Measurements from ENCODE around the gene PGAP2.

PGAP2 gene

GRCh38 chr11:3795131-3796001 lies 13.0 kb upstream of the PGAP2 start:
- Histone ChIP-seq H3K4me1 (ENCODE audit: insufficient read depth, low read length) (peaks cover 6% of the 10 kb centered on the region; the same call in 1 of the 2 replicates), H3K4me3 (ENCODE audit: low read length) (peak overlapping the region; percentile 96), H3K27ac (ENCODE audit: low read length) (no peak overlapping the region), H3K27me3 (ENCODE audit: insufficient read depth, low read length) (no peaks in the 10 kb centered on the region), H3K9ac (ENCODE audit: low read depth, low read length) (peak overlapping the region; percentile 93; the same call in 1 of the 2 replicates), H3K9me3 (ENCODE audit: insufficient read depth, low read depth, low read length) (no peaks in the 10 kb centered on the region), H3K36me3 (ENCODE audit: insufficient read depth, low read depth, low read length) (peaks cover 34% of the 10 kb centered on the region)

DNA sequence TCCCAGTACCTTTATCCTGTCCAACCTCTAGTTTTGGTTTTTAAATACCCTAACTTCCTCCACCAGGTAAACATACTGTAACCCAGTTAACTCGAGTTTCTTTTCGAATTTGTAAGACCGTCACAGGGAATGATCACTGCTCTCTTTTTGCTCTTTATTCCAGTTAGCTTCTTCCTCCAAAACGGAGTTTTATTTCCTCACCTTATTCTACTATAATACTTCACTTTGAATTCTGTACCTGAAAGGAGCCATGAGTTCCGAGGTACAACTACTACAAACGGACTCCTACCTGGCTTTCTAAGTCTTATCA lies 12.4 kb upstream of the PGAP2 start:
- peak overlapping the region; percentile 96 for H3K4me3 ChIP-seq (ENCODE audit: low read length)
- H3K27ac ChIP-seq (ENCODE audit: low read length): no peak overlapping the region
- peaks cover 31% of the 10 kb centered on the region for H3K36me3 ChIP-seq (ENCODE audit: insufficient read depth, low read depth, low read length)
- H3K9ac ChIP-seq (ENCODE audit: low read depth, low read length): peak overlapping the region; percentile 93; the same call in 1 of the 2 replicates
- peaks cover 6% of the 10 kb centered on the region; the same call in 1 of the 2 replicates for H3K4me1 ChIP-seq (ENCODE audit: insufficient read depth, low read length)
- H3K27me3 ChIP-seq (ENCODE audit: insufficient read depth, low read length): no peaks in the 10 kb centered on the region
- no peaks in the 10 kb centered on the region for H3K9me3 ChIP-seq (ENCODE audit: insufficient read depth, low read depth, low read length)

GRCh38 chr11:3796346-3796745 lies 12.0 kb upstream of the PGAP2 start:
- Histone ChIP-seq H3K9ac (ENCODE audit: low read depth, low read length) (peak overlapping the region; percentile 93), H3K4me3 (ENCODE audit: low read length) (peak overlapping the region; percentile 96), H3K27ac (ENCODE audit: low read length) (no peak overlapping the region), H3K4me1 (ENCODE audit: insufficient read depth, low read length) (peaks cover 6% of the 10 kb centered on the region; the same call in 1 of the 2 replicates), H3K9me3 (ENCODE audit: insufficient read depth, low read depth, low read length) (no peaks in the 10 kb centered on the region), H3K27me3 (ENCODE audit: insufficient read depth, low read length) (no peaks in the 10 kb centered on the region), H3K36me3 (ENCODE audit: insufficient read depth, low read depth, low read length) (peaks cover 31% of the 10 kb centered on the region)

- Histone ChIP-seq H3K36me3 (ENCODE audit: insufficient read depth, low read depth, low read length) (peaks cover 31% of the 10 kb centered on the region), H3K9ac (ENCODE audit: low read depth, low read length) (peak overlapping the region; percentile 93), H3K27ac (ENCODE audit: low read length) (peak overlapping the region; percentile 18), H3K4me3 (ENCODE audit: low read length) (peak overlapping the region; percentile 96), H3K4me1 (ENCODE audit: insufficient read depth, low read length) (peaks cover 6% of the 10 kb centered on the region; the same call in 1 of the 2 replicates), H3K27me3 (ENCODE audit: insufficient read depth, low read length) (no peaks in the 10 kb centered on the region), H3K9me3 (ENCODE audit: insufficient read depth, low read depth, low read length) (no peaks in the 10 kb centered on the region)
Measured at GRCh38 chr11:3796801-3797328, 11.5 kb upstream of the PGAP2 start.

DNA sequence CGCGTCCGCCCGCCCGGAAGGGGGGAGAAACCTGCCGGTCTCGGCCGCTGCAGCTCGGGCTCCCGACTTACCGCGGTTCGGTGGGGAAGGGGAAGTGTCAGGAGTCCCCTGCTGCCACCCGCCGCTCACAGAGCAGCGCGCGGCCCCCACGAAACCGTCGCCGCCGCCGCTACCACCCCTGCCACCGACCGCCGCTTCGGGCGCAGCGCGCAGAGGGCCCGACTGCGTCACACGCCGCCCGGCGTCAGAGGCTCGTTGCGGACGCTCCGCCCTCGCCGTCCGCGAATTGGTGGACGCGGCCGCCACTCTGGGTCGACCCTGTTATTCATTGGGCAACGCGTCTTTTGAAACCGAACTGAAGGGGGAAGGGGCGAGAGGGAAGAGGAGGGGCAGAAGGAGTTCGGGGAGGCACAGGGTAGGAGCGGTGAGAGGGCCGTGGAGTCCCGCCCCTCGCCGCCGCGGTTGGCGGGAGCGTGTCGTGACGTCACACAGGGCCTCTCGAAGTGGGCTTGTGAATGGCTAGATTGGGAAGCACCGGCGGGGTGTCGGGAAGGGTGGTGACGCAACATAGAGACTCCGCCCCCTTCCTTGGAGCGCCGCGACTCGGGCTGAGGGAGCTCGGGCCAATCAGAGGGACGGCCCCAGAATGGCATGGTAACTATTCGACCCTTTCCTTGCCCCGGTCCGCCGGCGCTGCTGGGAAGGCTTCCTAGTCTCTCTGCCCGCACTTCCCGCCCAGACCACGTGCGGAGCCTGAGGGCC lies 10.8 kb upstream of the PGAP2 start, which contains the start of gene NUP98:
Gene NUP98 (minus strand): TSS at position 226 of the 762 bp plus-strand sequence. CDS start 15,437 bp downstream, outside the sequence.
- peak within 1 kb of the TSS; percentile 70 for H3K27ac ChIP-seq (ENCODE audit: low read length)
- peak within 1 kb of the TSS; percentile 96 for H3K4me3 ChIP-seq (ENCODE audit: low read length)
- peaks cover 24% of the 10 kb centered on the region for H3K36me3 ChIP-seq (ENCODE audit: insufficient read depth, low read depth, low read length)
- H3K27me3 ChIP-seq (ENCODE audit: insufficient read depth, low read length): no peaks in the 10 kb centered on the region
- H3K4me1 ChIP-seq (ENCODE audit: insufficient read depth, low read length): peaks cover 6% of the 10 kb centered on the region; the same call in 1 of the 2 replicates
- no peaks in the 10 kb centered on the region for H3K9me3 ChIP-seq (ENCODE audit: insufficient read depth, low read depth, low read length)
- H3K9ac ChIP-seq (ENCODE audit: low read depth, low read length): peak within 1 kb of the TSS; percentile 93

DNA sequence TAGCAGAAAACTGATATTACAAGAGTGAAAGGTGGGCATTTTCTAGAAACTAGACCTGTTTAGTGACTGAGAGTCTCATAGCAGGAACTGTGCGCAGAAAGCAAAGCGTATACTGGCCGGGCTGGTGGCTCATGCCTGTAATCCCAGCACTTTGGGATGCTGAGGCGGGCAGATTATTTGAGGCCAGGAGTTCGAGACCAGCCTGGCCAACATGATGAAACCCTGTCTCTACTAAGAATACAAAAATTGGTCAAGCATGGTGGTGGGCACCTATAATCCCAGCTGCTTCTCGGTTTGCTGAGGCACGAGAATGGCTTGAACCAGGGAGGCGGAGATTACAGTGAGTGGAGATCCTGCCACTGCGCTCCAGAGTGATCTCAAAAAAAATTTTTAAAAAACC lies 9.2 kb upstream of the PGAP2 start:
- no peak overlapping the region for H3K4me3 ChIP-seq (ENCODE audit: low read length)
- H3K4me1 ChIP-seq (ENCODE audit: insufficient read depth, low read length): peaks cover 6% of the 10 kb centered on the region; the same call in 1 of the 2 replicates
- no peaks in the 10 kb centered on the region for H3K27me3 ChIP-seq (ENCODE audit: insufficient read depth, low read length)
- no peak overlapping the region for H3K9ac ChIP-seq (ENCODE audit: low read depth, low read length)
- H3K9me3 ChIP-seq (ENCODE audit: insufficient read depth, low read depth, low read length): no peaks in the 10 kb centered on the region
- H3K27ac ChIP-seq (ENCODE audit: low read length): no peak overlapping the region
- peaks cover 8% of the 10 kb centered on the region for H3K36me3 ChIP-seq (ENCODE audit: insufficient read depth, low read depth, low read length)

DNA sequence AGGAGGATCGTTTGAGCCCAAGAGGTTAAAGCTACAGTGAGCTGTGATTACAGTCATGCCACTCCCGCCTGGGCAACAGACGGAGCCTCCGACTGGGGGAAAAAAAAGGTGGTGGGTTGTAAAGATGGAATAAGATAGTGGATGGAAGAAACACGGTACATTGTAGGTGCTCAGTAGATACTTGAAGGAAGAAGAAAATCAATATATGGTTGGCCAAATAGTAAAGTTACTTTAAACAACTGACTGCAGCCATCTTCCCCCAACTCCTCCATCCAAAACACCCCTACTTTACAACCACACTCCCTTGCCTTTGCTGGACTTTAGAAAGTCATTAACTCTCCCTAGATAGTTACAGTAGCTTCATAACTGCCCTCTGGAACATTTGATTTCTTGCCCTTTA lies 8.5 kb upstream of the PGAP2 start:
- no peaks in the 10 kb centered on the region for H3K27me3 ChIP-seq (ENCODE audit: insufficient read depth, low read length)
- no peaks in the 10 kb centered on the region for H3K9me3 ChIP-seq (ENCODE audit: insufficient read depth, low read depth, low read length)
- H3K36me3 ChIP-seq (ENCODE audit: insufficient read depth, low read depth, low read length): peaks cover 1% of the 10 kb centered on the region; the same call in 1 of the 2 replicates
- no peak overlapping the region for H3K4me3 ChIP-seq (ENCODE audit: low read length)
- H3K4me1 ChIP-seq (ENCODE audit: insufficient read depth, low read length): peaks cover 6% of the 10 kb centered on the region; the same call in 1 of the 2 replicates
- no peak overlapping the region for H3K9ac ChIP-seq (ENCODE audit: low read depth, low read length)
- H3K27ac ChIP-seq (ENCODE audit: low read length): no peak overlapping the region

DNA sequence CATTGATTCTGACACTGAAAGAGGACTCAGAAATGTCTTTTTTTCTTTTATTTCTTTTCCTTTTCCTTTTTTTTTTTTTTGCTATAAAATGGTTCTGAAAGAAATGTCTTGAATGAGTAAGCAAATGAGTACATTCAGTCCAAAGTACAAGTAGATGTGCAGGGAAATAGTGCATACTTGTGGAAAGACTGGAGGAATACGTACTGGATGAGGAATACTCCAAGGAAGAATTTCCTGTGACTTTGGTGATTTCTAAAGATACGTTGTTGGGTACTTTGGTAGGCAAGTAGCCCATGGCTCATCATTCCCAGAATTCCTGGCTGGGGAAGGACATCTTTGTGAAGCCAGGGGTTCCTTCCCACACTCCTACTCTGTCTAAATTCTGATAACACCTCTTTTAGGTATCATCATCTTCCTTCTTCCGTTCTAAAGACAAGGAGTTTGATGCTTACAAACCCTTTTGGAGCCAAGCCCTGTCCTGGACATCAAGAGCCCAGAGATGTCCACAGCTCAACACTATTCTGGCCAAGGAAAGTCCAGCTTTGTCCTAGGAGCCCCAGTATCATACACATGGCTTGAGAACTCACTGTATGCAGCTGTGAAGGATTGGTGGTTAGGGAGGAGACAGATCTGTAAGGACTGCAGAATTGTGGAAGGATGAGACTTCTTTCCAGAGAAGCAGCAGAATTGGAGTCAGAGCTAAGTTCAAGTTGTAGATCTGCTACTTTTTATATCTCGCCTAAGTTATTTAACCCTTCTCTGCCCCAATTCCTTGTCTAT lies 6.2 kb upstream of the PGAP2 start:
- H3K4me3 ChIP-seq (ENCODE audit: low read length): no peak overlapping the region
- no peaks in the 10 kb centered on the region for H3K9me3 ChIP-seq (ENCODE audit: insufficient read depth, low read depth, low read length)
- H3K27ac ChIP-seq (ENCODE audit: low read length): no peak overlapping the region
- H3K27me3 ChIP-seq (ENCODE audit: insufficient read depth, low read length): no peaks in the 10 kb centered on the region
- H3K9ac ChIP-seq (ENCODE audit: low read depth, low read length): no peak overlapping the region
- H3K36me3 ChIP-seq (ENCODE audit: insufficient read depth, low read depth, low read length): no peaks in the 10 kb centered on the region
- no peaks in the 10 kb centered on the region; the same call in 1 of the 2 replicates for H3K4me1 ChIP-seq (ENCODE audit: insufficient read depth, low read length)

- H3K36me3 ChIP-seq (ENCODE audit: insufficient read depth, low read depth, low read length): no peaks in the 10 kb centered on the region
- H3K27me3 ChIP-seq (ENCODE audit: insufficient read depth, low read length): no peaks in the 10 kb centered on the region
- no peak overlapping the region for H3K4me3 ChIP-seq (ENCODE audit: low read length)
- H3K4me1 ChIP-seq (ENCODE audit: insufficient read depth, low read length): no peaks in the 10 kb centered on the region
- H3K9me3 ChIP-seq (ENCODE audit: insufficient read depth, low read depth, low read length): no peaks in the 10 kb centered on the region
- no peak overlapping the region for H3K9ac ChIP-seq (ENCODE audit: low read depth, low read length)
- no peak overlapping the region for H3K27ac ChIP-seq (ENCODE audit: low read length)
Measured at GRCh38 chr11:3803726-3804495, 4.4 kb upstream of the PGAP2 start.

GRCh38 chr11:3808861-3809623 lies 682 bp downstream of the PGAP2 start:
- no peaks in the 10 kb centered on the region for H3K27me3 ChIP-seq (ENCODE audit: insufficient read depth, low read length)
- H3K27ac ChIP-seq (ENCODE audit: low read length): no peak overlapping the region
- H3K9me3 ChIP-seq (ENCODE audit: insufficient read depth, low read depth, low read length): no peaks in the 10 kb centered on the region
- H3K36me3 ChIP-seq (ENCODE audit: insufficient read depth, low read depth, low read length): no peaks in the 10 kb centered on the region
- H3K9ac ChIP-seq (ENCODE audit: low read depth, low read length): peak overlapping the region; percentile 82; the same call in 1 of the 2 replicates
- H3K4me3 ChIP-seq (ENCODE audit: low read length): peak overlapping the region; percentile 80
- H3K4me1 ChIP-seq (ENCODE audit: insufficient read depth, low read length): peaks cover 5% of the 10 kb centered on the region; the same call in 1 of the 2 replicates

Data from iPS-20b (cell line).